GM23338 (cell line): ENCODE data around the gene KIAA0753. TPM values are rescaled to one million over a fixed set of nuclear protein-coding genes. Genes with fewer than 3 reads are reported as not detected.

Experiments used
- ATAC-seq: fragments of 200-7000 bp; cut with Tn5 transposase; 3 replicates; pipeline ENCODE4 v1.9.1; 2020
- DNase-seq: peaks from one replicate; pipeline ENCODE4 v3.0.0-alpha.2; 2015; ENCODE audit warnings: low spot score
- H2AFZ ChIP-seq: fragments of 200-600 bp; sonication (generic); 2 replicates; pipeline ENCODE4 v1.8.0; 2016; ENCODE audit warnings: antibody characterized with exemption, mild to moderate bottlenecking, moderate library complexity
- H3F3A ChIP-seq: fragments of 200-600 bp; sonication (generic); replicated peaks from 2 replicates; pipeline ENCODE4 v1.8.0; 2017; ENCODE audit warnings: antibody characterized with exemption, mixed run types, low read depth
- H3K27ac ChIP-seq: fragments of 200-600 bp; sonication (generic); 2 replicates; pipeline ENCODE4 v1.6.1; 2016; ENCODE audit warnings: low read depth
- H3K27me3 ChIP-seq: fragments of 200-600 bp; sonication (generic); 2 replicates; pipeline ENCODE4 v1.8.0; 2016; ENCODE audit warnings: mild to moderate bottlenecking, mixed run types, moderate library complexity; ENCODE audit not compliant: insufficient read depth
- H3K36me3 ChIP-seq: fragments of 200-600 bp; sonication (generic); 2 replicates; pipeline ENCODE4 v1.8.0; 2016; ENCODE audit warnings: mild to moderate bottlenecking; ENCODE audit not compliant: insufficient read depth
- H3K4me1 ChIP-seq: fragments of 200-600 bp; sonication (generic); 2 replicates; pipeline ENCODE4 v1.8.0; 2016; ENCODE audit warnings: mild to moderate bottlenecking, moderate library complexity; ENCODE audit not compliant: insufficient read depth
- H3K4me2 ChIP-seq: fragments of 200-600 bp; sonication (generic); 2 replicates; pipeline ENCODE4 v1.7.1; 2017; ENCODE audit warnings: mixed run types
- H3K4me3 ChIP-seq: fragments of 200-600 bp; sonication (generic); 2 replicates; pipeline ENCODE4 v1.6.1; 2016; ENCODE audit warnings: mixed run types
- H3K79me2 ChIP-seq: fragments of 200-600 bp; sonication (generic); replicated peaks from 2 replicates; pipeline ENCODE4 v1.8.0; 2017; ENCODE audit warnings: mild to moderate bottlenecking; ENCODE audit not compliant: insufficient read depth
- H3K9me2 ChIP-seq: fragments of 200-600 bp; sonication (generic); 2 replicates; pipeline ENCODE4 v1.8.0; 2017; ENCODE audit not compliant: insufficient read depth
- H4K20me1 ChIP-seq: fragments of 200-600 bp; sonication (generic); replicated peaks from 2 replicates; pipeline ENCODE4 v1.8.0; 2017; ENCODE audit warnings: mild to moderate bottlenecking; ENCODE audit not compliant: insufficient read depth
- H3K27ac Mint-ChIP-seq: 2 replicates; pipeline ENCODE4 v1.8.0; 2020; ENCODE audit warnings: inconsistent platforms, mild to moderate bottlenecking, moderate library complexity, mixed read lengths
- H3K27me3 Mint-ChIP-seq: 3 replicates; pipeline ENCODE4 v1.8.0; 2022; ENCODE audit warnings: low read depth, mild to moderate bottlenecking, moderate library complexity, mixed read lengths, inconsistent platforms; ENCODE audit not compliant: insufficient read depth, poor library complexity
- H3K36me3 Mint-ChIP-seq: 3 replicates; pipeline ENCODE4 v1.8.0; 2021; ENCODE audit warnings: low read depth, mild to moderate bottlenecking, inconsistent platforms, moderate library complexity, mixed read lengths
- H3K4me1 Mint-ChIP-seq: 3 replicates; pipeline ENCODE4 v1.8.0; 2020; ENCODE audit warnings: mild to moderate bottlenecking, inconsistent platforms, mixed read lengths
- H3K4me3 Mint-ChIP-seq: 3 replicates; pipeline ENCODE4 v1.8.0; 2021; ENCODE audit warnings: moderate library complexity, mild to moderate bottlenecking, inconsistent platforms, mixed read lengths
- H3K9me3 Mint-ChIP-seq: 3 replicates; pipeline ENCODE4 v1.8.0; 2020; ENCODE audit warnings: moderate library complexity, mild to moderate bottlenecking, inconsistent platforms, mixed read lengths
- CREB1 ChIP-seq: fragments of 250-450 bp; sonication (Bioruptor Pico); IDR thresholded peaks from 2 replicates; pipeline ENCODE4 v1.5.0; 2020; ENCODE audit warnings: low read depth, mild to moderate bottlenecking, moderate library complexity
- ETS1 ChIP-seq: IDR thresholded peaks from 2 replicates; pipeline ENCODE4 v1.6.1; 2016; ENCODE audit warnings: antibody characterized with exemption
- EZH2 ChIP-seq: fragments of 200-600 bp; sonication (generic); IDR thresholded peaks from one replicate; pipeline ENCODE4 v1.8.0; 2017; ENCODE audit warnings: antibody characterized with exemption, mild to moderate bottlenecking, low read depth; ENCODE audit not compliant: unreplicated experiment
- EZH2phosphoT487 ChIP-seq: fragments of 200-600 bp; sonication (generic); IDR thresholded peaks from one replicate; pipeline ENCODE4 v1.8.1; 2018; ENCODE audit warnings: antibody characterized with exemption; ENCODE audit not compliant: unreplicated experiment
- JUNB ChIP-seq: IDR thresholded peaks from one replicate; pipeline ENCODE4 v1.6.1; 2016; ENCODE audit warnings: antibody characterized with exemption; ENCODE audit not compliant: unreplicated experiment
- NANOG ChIP-seq: IDR thresholded peaks from 2 replicates; pipeline ENCODE4 v1.6.1; 2016; ENCODE audit warnings: antibody characterized with exemption, borderline replicate concordance
- POLR2AphosphoS5 ChIP-seq: IDR thresholded peaks from 2 replicates; pipeline ENCODE4 v1.6.1; 2016; ENCODE audit warnings: antibody characterized with exemption, low read depth
- REST ChIP-seq: IDR thresholded peaks from one replicate; pipeline ENCODE4 v1.6.1; 2018; ENCODE audit warnings: antibody characterized with exemption; ENCODE audit not compliant: unreplicated experiment
- STAT1 ChIP-seq: IDR thresholded peaks from one replicate; pipeline ENCODE4 v1.6.1; 2016; ENCODE audit warnings: antibody characterized with exemption; ENCODE audit not compliant: unreplicated experiment
- ZNF114 ChIP-seq: fragments of 250-450 bp; sonication (Bioruptor Pico); IDR thresholded peaks from 2 replicates; pipeline ENCODE4 v1.5.0; 2020; ENCODE audit warnings: mild to moderate bottlenecking, moderate library complexity
- ZNF331 ChIP-seq: fragments of 250-450 bp; sonication (Bioruptor Pico); IDR thresholded peaks from 2 replicates; pipeline ENCODE4 v1.5.0; 2020; ENCODE audit warnings: low read depth, mild to moderate bottlenecking, moderate library complexity
- ZNF462 ChIP-seq: fragments of 250-450 bp; sonication (Bioruptor Pico); IDR thresholded peaks from 2 replicates; pipeline ENCODE4 v1.5.0; 2020; ENCODE audit warnings: mild to moderate bottlenecking, moderate library complexity
- polyA plus RNA-seq: library from polyadenylated mRNA; unstranded; fragments of >200 nt; fragmentation: Nextera tagmentation; extraction: Ambion mirVana; gene quantifications from 2 replicates; pipeline ENCODE4 v1.2.1, GENCODE V29; 2016
- total RNA-seq: library from RNA; depleted of rRNA; stranded (reverse); fragments of >200 nt; shearing (Covaris generic); gene quantifications from 2 replicates; pipeline ENCODE4 v1.2.3, GENCODE V29; 2014
- TF ChIP-seq, protein P1 (sequence below), 2 experiments: fragments of 200-600 bp in 1 of 2; sonication (generic) in 1 of 2; conservative IDR thresholded peaks; 2 replicates each; pipeline versions ENCODE4 v1.5.1 to v1.6.1; 2016 to 2017; ENCODE audit warnings: antibody characterized with exemption in 2 of 2, low read depth in 2 of 2, mild to moderate bottlenecking in 2 of 2, moderate library complexity in 1 of 2

KIAA0753 gene
- total and polyA plus RNA-seq, 2 experiments from 2014 or later = 6.0 to 27.8 TPM

- Histone ChIP-seq H3K27me3 (no peaks in the 10 kb centered on the region), H3K4me1 (peaks cover 4% of the 10 kb centered on the region; the same call in 1 of the 2 replicates), H3K9me2 (no peaks in the 10 kb centered on the region), H3K79me2 (no peaks in the 10 kb centered on the region), H3K4me3 (no peak overlapping the region), H2AFZ (no peak overlapping the region), H4K20me1 (no peaks in the 10 kb centered on the region), H3K27ac (no peak overlapping the region), H3K4me2 (no peak overlapping the region), H3K36me3 (no peaks in the 10 kb centered on the region), H3F3A (no peaks in the 10 kb centered on the region)
- H3K4me3 Mint-ChIP-seq = no peak overlapping the region
- peaks cover 6% of the 10 kb centered on the region for H3K27me3 Mint-ChIP-seq
- TF ChIP-seq ZNF462 (CRISPR knock-in tag) = no peak
- no peak for TF ChIP-seq ZNF331 (CRISPR knock-in tag)
- no peak for TF ChIP-seq EZH2
- TF ChIP-seq REST = no peak
- TF ChIP-seq STAT1 = no peak
- no peak for TF ChIP-seq JUNB
- no peak for TF ChIP-seq CREB1 (CRISPR knock-in tag)
- no peak for TF ChIP-seq EZH2phosphoT487
- TF ChIP-seq, protein P1, sequence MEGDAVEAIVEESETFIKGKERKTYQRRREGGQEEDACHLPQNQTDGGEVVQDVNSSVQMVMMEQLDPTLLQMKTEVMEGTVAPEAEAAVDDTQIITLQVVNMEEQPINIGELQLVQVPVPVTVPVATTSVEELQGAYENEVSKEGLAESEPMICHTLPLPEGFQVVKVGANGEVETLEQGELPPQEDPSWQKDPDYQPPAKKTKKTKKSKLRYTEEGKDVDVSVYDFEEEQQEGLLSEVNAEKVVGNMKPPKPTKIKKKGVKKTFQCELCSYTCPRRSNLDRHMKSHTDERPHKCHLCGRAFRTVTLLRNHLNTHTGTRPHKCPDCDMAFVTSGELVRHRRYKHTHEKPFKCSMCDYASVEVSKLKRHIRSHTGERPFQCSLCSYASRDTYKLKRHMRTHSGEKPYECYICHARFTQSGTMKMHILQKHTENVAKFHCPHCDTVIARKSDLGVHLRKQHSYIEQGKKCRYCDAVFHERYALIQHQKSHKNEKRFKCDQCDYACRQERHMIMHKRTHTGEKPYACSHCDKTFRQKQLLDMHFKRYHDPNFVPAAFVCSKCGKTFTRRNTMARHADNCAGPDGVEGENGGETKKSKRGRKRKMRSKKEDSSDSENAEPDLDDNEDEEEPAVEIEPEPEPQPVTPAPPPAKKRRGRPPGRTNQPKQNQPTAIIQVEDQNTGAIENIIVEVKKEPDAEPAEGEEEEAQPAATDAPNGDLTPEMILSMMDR (conservative IDR thresholded peaks at IDR 0.05; ENCODE audit: low read depth in 2 of 2) = no peak
- no peak for TF ChIP-seq ZNF114
- TF ChIP-seq NANOG = no peak
- TF ChIP-seq ETS1 = no peak
- TF ChIP-seq POLR2AphosphoS5 = no peak
- DNase-seq (no peak), ATAC-seq (no peak)
- peaks cover 3% of the 10 kb centered on the region; the same call in 1 of the 3 replicates for H3K36me3 Mint-ChIP-seq
- H3K9me3 Mint-ChIP-seq = peaks cover 13% of the 10 kb centered on the region
- H3K27ac Mint-ChIP-seq = no peak overlapping the region
- H3K4me1 Mint-ChIP-seq = peaks cover 31% of the 10 kb centered on the region
Observed at GRCh38 chr17:6543079-6544010, 97.2 kb downstream of the KIAA0753 start.
